HepG2 (cell line): Measurements from ENCODE around the gene FGF2. TPM values are rescaled to one million over a fixed set of nuclear protein-coding genes. Genes with fewer than 3 reads are reported as not detected.

Source experiments
- ATAC-seq: fragments of 200-7000 bp; cut with Tn5 transposase; 3 replicates; pipeline ENCODE4 v1.9.1; 2020; ENCODE audit warnings: mild to moderate bottlenecking, moderate library complexity
- BruUV-seq: library from RNA; stranded (reverse); fragments of 400-500 nt; replicated peaks from 2 replicates; lab custom pipeline; 2021; lab: Mats Ljungman, UMichigan
- CTCF ChIA-PET: fragments of 300-600 bp; formaldehyde crosslinking; extraction: SDS; loops from one replicate; lab custom pipeline; 2021; ENCODE audit warnings: low total read pairs, inconsistent platforms, low intra/inter-chr PET ratio; lab: Yijun Ruan, JAX
- POLR2A ChIA-PET: fragments of 350-600 bp; sonication (Branson Sonifier 250); formaldehyde crosslinking; loops from one replicate; lab custom pipeline; 2020; ENCODE audit warnings: antibody characterized with exemption, inconsistent platforms; lab: Yijun Ruan, JAX
- DNase-seq: peaks from one replicate; pipeline ENCODE4 v3.0.0-alpha.2; 2015; ENCODE audit warnings: low spot score
- FAIRE-seq: peaks from 3 replicates; lab custom pipeline; 2011; peaks lifted over from hg19 to GRCh38; lab: Jason Lieb, UNC
- H2AFZ ChIP-seq: one replicate; pipeline ENCODE4 v1.6.1; 2011; ENCODE audit warnings: low read length, inconsistent platforms
- H3K27ac ChIP-seq: fragments of 300-600 bp; 3 replicates; pipeline ENCODE4 v1.8.0; 2011; ENCODE audit warnings: mixed run types, mild to moderate bottlenecking, mixed read lengths, low read length, inconsistent platforms; ENCODE audit not compliant: insufficient read depth; ENCODE audit errors: extremely low read length
- H3K27me3 ChIP-seq, 2 experiments: fragments of 200-600 bp in 1 of 2; 2 replicates in 1 of 2; 3 replicates in 1 of 2; pipeline versions ENCODE4 v1.6.0 to v1.8.0; 2011; ENCODE audit warnings: low read length in 2 of 2, mild to moderate bottlenecking in 2 of 2, moderate library complexity in 2 of 2, inconsistent platforms in 1 of 2; ENCODE audit not compliant: insufficient read depth in 2 of 2, control insufficient read depth in 1 of 2
- H3K36me3 ChIP-seq, 2 experiments: fragments of 200-600 bp in 1 of 2; replicated peaks in 1 of 2; 2 replicates in 1 of 2; 3 replicates in 1 of 2; pipeline versions ENCODE4 v1.5.1 to v1.8.0; 2011; ENCODE audit warnings: low read length in 2 of 2, inconsistent platforms in 1 of 2; ENCODE audit not compliant: insufficient read depth in 2 of 2, control insufficient read depth in 1 of 2
- H3K4me1 ChIP-seq: 2 replicates; pipeline ENCODE4 v1.5.1; 2012; ENCODE audit warnings: low read length, inconsistent platforms; ENCODE audit not compliant: insufficient read depth
- H3K4me2 ChIP-seq: 2 replicates; pipeline ENCODE4 v1.6.0; 2011; ENCODE audit warnings: low read depth, low read length, inconsistent platforms
- H3K4me3 ChIP-seq, 3 experiments: fragments of 200-600 bp in 1 of 3; sonication (generic), shearing (Covaris generic) in 1 of 3; replicated peaks in 1 of 3; 2 replicates each; pipeline ENCODE4 v1.5.1; 2011 to 2016; ENCODE audit warnings: low read length in 3 of 3, inconsistent platforms in 2 of 3, low read depth in 2 of 3, mild to moderate bottlenecking in 2 of 3, control low read depth in 1 of 3, mixed read lengths in 1 of 3; ENCODE audit not compliant: insufficient read depth in 1 of 3
- H3K79me2 ChIP-seq: one replicate; pipeline ENCODE4 v1.6.1; 2011; ENCODE audit warnings: low read length, inconsistent platforms; ENCODE audit not compliant: insufficient read depth
- H3K9ac ChIP-seq: 2 replicates; pipeline ENCODE4 v1.6.0; 2011; ENCODE audit warnings: mild to moderate bottlenecking, low read depth, low read length, inconsistent platforms; ENCODE audit not compliant: insufficient read depth
- H3K9me3 ChIP-seq: 2 replicates; pipeline ENCODE4 v1.5.1; 2012; ENCODE audit warnings: mild to moderate bottlenecking, low read length
- H4K20me1 ChIP-seq: 2 replicates; pipeline ENCODE4 v1.6.0; 2011; ENCODE audit warnings: inconsistent platforms, mild to moderate bottlenecking, low read length, moderate library complexity; ENCODE audit not compliant: insufficient read depth
- CC2D1A ChIP-seq: sonication (generic); formaldehyde crosslinking; IDR thresholded peaks from 2 replicates; pipeline ENCODE4 v1.8.1; 2023; ENCODE audit warnings: mild to moderate bottlenecking, missing genetic modification reagents
- TRIM24 ChIP-seq: sonication (generic); formaldehyde crosslinking; IDR thresholded peaks from 2 replicates; pipeline ENCODE4 v1.8.0; 2022; ENCODE audit warnings: mild to moderate bottlenecking, missing genetic modification reagents
- ZNF318 ChIP-seq: sonication (generic); formaldehyde crosslinking; IDR thresholded peaks from 2 replicates; pipeline ENCODE4 v1.4.0; 2020; ENCODE audit warnings: mild to moderate bottlenecking, missing genetic modification reagents
- in situ Hi-C: cut with HindIII; loops from 2 replicates; pipeline ENCODE4 v1.10.0; 2017; ENCODE audit warnings: low pct_unique_long_range_greater_than_20kb; ENCODE audit not compliant: extremely low pct_ligation_motif_present
- intact Hi-C: fragments of 100-400 bp; cut with micrococcal nuclease; formaldehyde crosslinking; loops from one replicate; pipeline ENCODE4 v1.10.0; 2022; ENCODE audit not compliant: unreplicated experiment
- polyA plus RNA-seq, 8 experiments: library from polyadenylated mRNA; depleted of rRNA in 3 of 8; stranded (reverse) in 7 of 8; unstranded in 1 of 8; fragments of >200 nt; fragmentation: Illumina TruSeq in 4 of 8; extraction: Trizol in 4 of 8; gene quantifications; 2 replicates each; pipeline versions ENCODE4 v1.2.1 to v1.2.3, GENCODE V29; 2011 to 2016; ENCODE audit warnings: low read depth in 4 of 8, missing spikeins in 1 of 8, mixed read lengths in 1 of 8; ENCODE audit not compliant: insufficient read depth in 1 of 8
- total RNA-seq, 5 experiments: library from RNA; depleted of rRNA; stranded (reverse); fragments of >200 nt; fragmentation: Illumina TruSeq; extraction: Trizol; gene quantifications; 2 replicates each; pipeline ENCODE4 v1.2.3, GENCODE V29; 2016; ENCODE audit warnings: low read depth in 1 of 5

FGF2 gene
- total and polyA plus RNA-seq, 2 of the 13 experiments (the other 11 are each of a cell fraction or from before 2014, with no cell fraction given): 0.01 to 0.02 TPM

GRCh38 chr4:122879001-122879400, 52.4 kb downstream of the FGF2 start:
- ChIA-PET POLR2A (no interaction called here), CTCF (no interaction called here)
- in situ Hi-C loops (no loop called here), intact Hi-C loops (no loop called here)
- ATAC-seq: no peak
- Histone ChIP-seq H3K4me2 (no peak overlapping the region), H3K9ac (no peak overlapping the region), H3K4me3 (no peak overlapping the region), H3K36me3 (no peaks in the 10 kb centered on the region), H3K27ac (no peak overlapping the region), H3K9me3 (peaks cover 7% of the 10 kb centered on the region), H3K4me1 (peaks cover 2% of the 10 kb centered on the region; the same call in 1 of the 2 replicates), H2AFZ (no peak overlapping the region), H4K20me1 (no peaks in the 10 kb centered on the region), H3K79me2 (no peaks in the 10 kb centered on the region), H3K27me3 (no peaks in the 10 kb centered on the region)
- no peak for TF ChIP-seq TRIM24 (CRISPR knock-in tag)
- TF ChIP-seq ZNF318 (CRISPR knock-in tag): no peak
- TF ChIP-seq CC2D1A (CRISPR knock-in tag): no peak
- no peak for DNase-seq
- BruUV-seq: no TSS peak
- no peak for FAIRE-seq
